SK-N-SH (cell line): ENCODE data around the gene ZNF140. TPM values are rescaled to one million over a fixed set of nuclear protein-coding genes. Genes with fewer than 3 reads are reported as not detected.

ENCODE experiments used
- CTCF ChIA-PET: fragments of 300-600, 350-600 bp; formaldehyde crosslinking; extraction: SDS; loops from one replicate; lab custom pipeline; 2021; lab: Yijun Ruan, JAX
- POLR2A ChIA-PET: fragments of 350-600 bp; sonication (Branson Sonifier 250); formaldehyde crosslinking; extraction: SDS; loops from one replicate; lab custom pipeline; 2020; ENCODE audit warnings: antibody characterized with exemption, inconsistent platforms; lab: Yijun Ruan, JAX
- DNase-seq: peaks from one replicate; pipeline ENCODE4 v3.0.0; 2012
- H2AFZ ChIP-seq: fragments of 200-600 bp; sonication (generic); 2 replicates; pipeline ENCODE4 v1.8.1; 2016; ENCODE audit warnings: antibody characterized with exemption, mild to moderate bottlenecking, low read depth
- H3F3A ChIP-seq: fragments of 200-600 bp; sonication (generic); replicated peaks from 2 replicates; pipeline ENCODE3; 2016; ENCODE audit warnings: antibody characterized with exemption, mild to moderate bottlenecking; ENCODE audit not compliant: insufficient read depth
- H3K27ac ChIP-seq, 2 experiments: fragments of 200-500 bp in 1 of 2; fragments of 200-600 bp in 1 of 2; sonication (Bioruptor generic) in 1 of 2; sonication (generic), shearing (Covaris generic) in 1 of 2; 2 replicates each; pipeline versions ENCODE4 v1.5.1 to v1.6.1; 2014 to 2016; ENCODE audit warnings: low read depth in 2 of 2, inconsistent platforms in 1 of 2, low read length in 1 of 2, mild to moderate bottlenecking in 1 of 2, mixed read lengths in 1 of 2
- H3K27me3 ChIP-seq: fragments of 200-600 bp; sonication (generic), shearing (Covaris generic); 2 replicates; pipeline ENCODE4 v1.6.1; 2016; ENCODE audit warnings: mixed run types; ENCODE audit not compliant: insufficient read depth
- H3K36me3 ChIP-seq, 2 experiments: fragments of 200-500 bp in 1 of 2; fragments of 200-600 bp in 1 of 2; sonication (Bioruptor generic) in 1 of 2; sonication (generic) in 1 of 2; replicated peaks in 1 of 2; 2 replicates each; pipeline versions ENCODE3 to v1.5.1; 2014 to 2016; ENCODE audit warnings: low read length in 1 of 2, mild to moderate bottlenecking in 1 of 2; ENCODE audit not compliant: insufficient read depth in 2 of 2, control insufficient read depth in 1 of 2
- H3K4me1 ChIP-seq, 2 experiments: fragments of 200-500 bp in 1 of 2; fragments of 200-600 bp in 1 of 2; sonication (Bioruptor generic) in 1 of 2; sonication (generic), shearing (Covaris generic) in 1 of 2; 2 replicates each; pipeline versions ENCODE4 v1.5.1 to v1.6.1; 2014 to 2016; ENCODE audit warnings: low read depth in 1 of 2, low read length in 1 of 2, mixed run types in 1 of 2; ENCODE audit not compliant: insufficient read depth in 2 of 2, control insufficient read depth in 1 of 2
- H3K4me2 ChIP-seq: fragments of 200-600 bp; sonication (generic), shearing (Covaris generic); 2 replicates; pipeline ENCODE4 v1.6.1; 2017; ENCODE audit warnings: mixed run types
- H3K4me3 ChIP-seq, 2 experiments: fragments of 200-500 bp in 1 of 2; fragments of 200-600 bp in 1 of 2; sonication (Bioruptor generic) in 1 of 2; sonication (generic), shearing (Covaris generic) in 1 of 2; 2 replicates each; pipeline versions ENCODE4 v1.5.1 to v1.8.1; 2014 to 2016; ENCODE audit warnings: low read depth in 2 of 2, inconsistent platforms in 1 of 2, low read length in 1 of 2, mild to moderate bottlenecking in 1 of 2, mixed read lengths in 1 of 2, moderate library complexity in 1 of 2
- H3K79me2 ChIP-seq: fragments of 200-600 bp; sonication (generic); 2 replicates; pipeline ENCODE4 v1.8.1; 2017; ENCODE audit warnings: mild to moderate bottlenecking; ENCODE audit not compliant: insufficient read depth
- H3K9ac ChIP-seq: fragments of 200-600 bp; sonication (generic); 2 replicates; pipeline ENCODE4 v1.6.1; 2017; ENCODE audit warnings: mixed run types
- H3K9me2 ChIP-seq: fragments of 200-600 bp; sonication (generic); 2 replicates; pipeline ENCODE4 v1.6.1; 2017; ENCODE audit warnings: mixed run types
- H3K9me3 ChIP-seq: fragments of 200-600 bp; sonication (generic); 2 replicates; pipeline ENCODE4 v1.6.1; 2017; ENCODE audit warnings: mixed run types, mild to moderate bottlenecking, moderate library complexity
- H4K20me1 ChIP-seq: fragments of 200-600 bp; sonication (generic); 2 replicates; pipeline ENCODE4 v1.6.1; 2017; ENCODE audit warnings: mild to moderate bottlenecking, mixed run types; ENCODE audit not compliant: insufficient read depth
- CHD2 ChIP-seq: fragments of 150-350 bp; IDR thresholded peaks from 2 replicates; pipeline ENCODE4 v1.6.1; 2018; ENCODE audit warnings: low read length; ENCODE audit not compliant: partially characterized antibody
- CTCF ChIP-seq: fragments of 200-600 bp; sonication (generic); IDR thresholded peaks from 2 replicates; pipeline ENCODE4 v1.6.1; 2017; ENCODE audit warnings: antibody characterized with exemption, mild to moderate bottlenecking, moderate library complexity
- ELF1 ChIP-seq: IDR thresholded peaks from 2 replicates; pipeline ENCODE4 v1.4.0; 2012
- EZH2phosphoT487 ChIP-seq: fragments of 200-600 bp; sonication (generic); IDR thresholded peaks from 2 replicates; pipeline ENCODE4 v1.6.1; 2017; ENCODE audit warnings: low read depth, mixed run types, mild to moderate bottlenecking, antibody characterized with exemption, moderate library complexity, borderline replicate concordance
- FOXJ3 ChIP-seq: sonication (generic); formaldehyde crosslinking; IDR thresholded peaks from 2 replicates; pipeline ENCODE4 v1.5.1; 2020; ENCODE audit warnings: mild to moderate bottlenecking, missing genetic modification reagents
- GABPA ChIP-seq: IDR thresholded peaks from 2 replicates; pipeline ENCODE4 v1.4.0; 2012; ENCODE audit warnings: low read depth, mild to moderate bottlenecking
- GATA2 ChIP-seq: sonication (generic); formaldehyde crosslinking; IDR thresholded peaks from 2 replicates; pipeline ENCODE4 v1.5.0; 2020; ENCODE audit warnings: mild to moderate bottlenecking, missing genetic modification reagents
- NFIC ChIP-seq: IDR thresholded peaks from 2 replicates; pipeline ENCODE4 v1.4.0; 2012; ENCODE audit warnings: borderline replicate concordance
- PBX3 ChIP-seq: IDR thresholded peaks from 2 replicates; pipeline ENCODE4; 2012
- POLR2AphosphoS5 ChIP-seq: IDR thresholded peaks from 2 replicates; pipeline ENCODE4 v1.6.1; 2012; ENCODE audit warnings: low read depth, low read length
- RXRA ChIP-seq: IDR thresholded peaks from 2 replicates; pipeline ENCODE4 v1.4.0; 2012; ENCODE audit warnings: low read depth, mild to moderate bottlenecking, borderline replicate concordance
- SMC3 ChIP-seq: IDR thresholded peaks from 2 replicates; pipeline ENCODE4 v1.6.1; 2012; ENCODE audit warnings: low read depth, low read length, improper control_type of control experiment
- TAF1 ChIP-seq: IDR thresholded peaks from 2 replicates; pipeline ENCODE4 v1.6.1; 2012; ENCODE audit warnings: low read depth, mild to moderate bottlenecking, low read length, moderate library complexity, borderline replicate concordance
- USF1 ChIP-seq: IDR thresholded peaks from 2 replicates; pipeline ENCODE4 v1.4.0; 2012; ENCODE audit warnings: low read depth, borderline replicate concordance
- YY1 ChIP-seq: IDR thresholded peaks from 2 replicates; pipeline ENCODE4 v1.4.0; 2012; ENCODE audit warnings: low read depth, mild to moderate bottlenecking
- ZBTB33 ChIP-seq: IDR thresholded peaks from 2 replicates; pipeline ENCODE4 v1.4.0; 2012; ENCODE audit warnings: low read depth, borderline replicate concordance
- WGBS: methylation state at CpG from one replicate; pipeline ENCODE4 v1.1.6; 2017; ENCODE audit warnings: low lambda C conversion rate; 5-methylcytosine and 5-hydroxymethylcytosine counted together
- polyA plus RNA-seq, 3 experiments: library from polyadenylated mRNA; depleted of rRNA; stranded (reverse); fragments of >200 nt; gene quantifications; 2 replicates each; pipeline ENCODE4 v1.2.3, GENCODE V29; 2012

ZNF140 gene
- polyA plus RNA-seq, 1 of the 3 experiments (the other 2 are of a cell fraction) = 5.1 TPM

- POLR2A ChIA-PET = no interaction called here
Measured at GRCh38 chr12:133046698-133047097, 34.0 kb upstream of the ZNF140 start.

More at GRCh38 chr12:133046698-133047097, 34.0 kb upstream of the ZNF140 start:
- Histone ChIP-seq H2AFZ (no peak overlapping the region), H3K27ac (no peak overlapping the region), H3K27me3 (no peaks in the 10 kb centered on the region), H3K9me3 (peaks cover 66% of the 10 kb centered on the region), H3K4me1 (no peaks in the 10 kb centered on the region), H3K79me2 (peaks cover 44% of the 10 kb centered on the region; the same call in 1 of the 2 replicates), H3K36me3 (peaks cover 59 to 98% of the 10 kb centered on the region in 2 experiments), H3K9ac (no peak overlapping the region), H3K4me2 (no peak overlapping the region), H4K20me1 (no peaks in the 10 kb centered on the region), H3K4me3 (peak overlapping the region in 1 of 2 experiments; percentile 8; a peak in 1 of 4 replicates), H3K9me2 (no peaks in the 10 kb centered on the region), H3F3A (no peaks in the 10 kb centered on the region)
- CTCF ChIA-PET = interaction anchor here (1.7 kb wide), 1 partner anchor 12 kb away, joined by 4 read pairs; no protein-coding TSS in a partner anchor
- no peak for DNase-seq
- TF ChIP-seq PBX3 = no peak
- TF ChIP-seq CTCF = no peak
- TF ChIP-seq CHD2 = no peak
- no peak for TF ChIP-seq GATA2 (CRISPR knock-in tag)
- TF ChIP-seq GABPA = no peak
- TF ChIP-seq USF1 = no peak
- no peak for TF ChIP-seq YY1
- TF ChIP-seq EZH2phosphoT487 = no peak
- no peak for TF ChIP-seq POLR2AphosphoS5
- TF ChIP-seq RXRA = no peak
- TF ChIP-seq NFIC = no peak
- no peak for TF ChIP-seq ZBTB33
- TF ChIP-seq ELF1 = no peak
- no peak for TF ChIP-seq TAF1
- TF ChIP-seq SMC3 = no peak
- TF ChIP-seq FOXJ3 = no peak
- 93% methylated on average over 3 of the region's 3 CpGs for WGBS
